ENCODE measurements around the gene MYH14. TPM values are rescaled to one million over a fixed set of nuclear protein-coding genes. Genes with fewer than 3 reads are reported as not detected.
A peak's percentile ranks its signal among the peaks of the same experiment; 100 is the strongest.

MYH14 gene
- total and polyA plus RNA-seq, 9 of the 15 experiments (the other 6 are each of a cell fraction or from before 2014, with no cell fraction given) = 0.04 to 0.86 (median 0.19) TPM; not detected in 2

DNA sequence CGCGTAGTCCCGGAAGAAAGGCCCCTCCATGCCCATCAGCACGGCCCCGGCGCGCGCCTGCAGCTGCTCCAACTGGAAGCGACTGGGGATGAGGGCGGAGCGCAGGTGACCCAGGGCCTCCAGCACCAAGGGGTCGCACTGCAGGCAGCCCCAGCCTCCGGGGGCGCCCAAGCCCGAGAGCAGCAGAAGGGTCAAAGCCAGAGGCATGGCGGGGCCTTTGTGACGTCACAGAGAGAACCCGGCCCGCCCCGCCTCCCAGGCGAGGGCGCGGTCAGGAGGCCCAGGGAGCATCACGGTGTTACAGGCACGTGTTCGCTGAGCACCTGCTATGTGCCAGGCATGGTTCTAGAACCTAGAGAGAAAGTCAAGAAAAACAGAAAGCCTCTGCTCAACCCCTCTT, 40.4 kb upstream of the MYH14 start, which contains the start of gene IZUMO2 (continued):
- TF ChIP-seq, protein P1, sequence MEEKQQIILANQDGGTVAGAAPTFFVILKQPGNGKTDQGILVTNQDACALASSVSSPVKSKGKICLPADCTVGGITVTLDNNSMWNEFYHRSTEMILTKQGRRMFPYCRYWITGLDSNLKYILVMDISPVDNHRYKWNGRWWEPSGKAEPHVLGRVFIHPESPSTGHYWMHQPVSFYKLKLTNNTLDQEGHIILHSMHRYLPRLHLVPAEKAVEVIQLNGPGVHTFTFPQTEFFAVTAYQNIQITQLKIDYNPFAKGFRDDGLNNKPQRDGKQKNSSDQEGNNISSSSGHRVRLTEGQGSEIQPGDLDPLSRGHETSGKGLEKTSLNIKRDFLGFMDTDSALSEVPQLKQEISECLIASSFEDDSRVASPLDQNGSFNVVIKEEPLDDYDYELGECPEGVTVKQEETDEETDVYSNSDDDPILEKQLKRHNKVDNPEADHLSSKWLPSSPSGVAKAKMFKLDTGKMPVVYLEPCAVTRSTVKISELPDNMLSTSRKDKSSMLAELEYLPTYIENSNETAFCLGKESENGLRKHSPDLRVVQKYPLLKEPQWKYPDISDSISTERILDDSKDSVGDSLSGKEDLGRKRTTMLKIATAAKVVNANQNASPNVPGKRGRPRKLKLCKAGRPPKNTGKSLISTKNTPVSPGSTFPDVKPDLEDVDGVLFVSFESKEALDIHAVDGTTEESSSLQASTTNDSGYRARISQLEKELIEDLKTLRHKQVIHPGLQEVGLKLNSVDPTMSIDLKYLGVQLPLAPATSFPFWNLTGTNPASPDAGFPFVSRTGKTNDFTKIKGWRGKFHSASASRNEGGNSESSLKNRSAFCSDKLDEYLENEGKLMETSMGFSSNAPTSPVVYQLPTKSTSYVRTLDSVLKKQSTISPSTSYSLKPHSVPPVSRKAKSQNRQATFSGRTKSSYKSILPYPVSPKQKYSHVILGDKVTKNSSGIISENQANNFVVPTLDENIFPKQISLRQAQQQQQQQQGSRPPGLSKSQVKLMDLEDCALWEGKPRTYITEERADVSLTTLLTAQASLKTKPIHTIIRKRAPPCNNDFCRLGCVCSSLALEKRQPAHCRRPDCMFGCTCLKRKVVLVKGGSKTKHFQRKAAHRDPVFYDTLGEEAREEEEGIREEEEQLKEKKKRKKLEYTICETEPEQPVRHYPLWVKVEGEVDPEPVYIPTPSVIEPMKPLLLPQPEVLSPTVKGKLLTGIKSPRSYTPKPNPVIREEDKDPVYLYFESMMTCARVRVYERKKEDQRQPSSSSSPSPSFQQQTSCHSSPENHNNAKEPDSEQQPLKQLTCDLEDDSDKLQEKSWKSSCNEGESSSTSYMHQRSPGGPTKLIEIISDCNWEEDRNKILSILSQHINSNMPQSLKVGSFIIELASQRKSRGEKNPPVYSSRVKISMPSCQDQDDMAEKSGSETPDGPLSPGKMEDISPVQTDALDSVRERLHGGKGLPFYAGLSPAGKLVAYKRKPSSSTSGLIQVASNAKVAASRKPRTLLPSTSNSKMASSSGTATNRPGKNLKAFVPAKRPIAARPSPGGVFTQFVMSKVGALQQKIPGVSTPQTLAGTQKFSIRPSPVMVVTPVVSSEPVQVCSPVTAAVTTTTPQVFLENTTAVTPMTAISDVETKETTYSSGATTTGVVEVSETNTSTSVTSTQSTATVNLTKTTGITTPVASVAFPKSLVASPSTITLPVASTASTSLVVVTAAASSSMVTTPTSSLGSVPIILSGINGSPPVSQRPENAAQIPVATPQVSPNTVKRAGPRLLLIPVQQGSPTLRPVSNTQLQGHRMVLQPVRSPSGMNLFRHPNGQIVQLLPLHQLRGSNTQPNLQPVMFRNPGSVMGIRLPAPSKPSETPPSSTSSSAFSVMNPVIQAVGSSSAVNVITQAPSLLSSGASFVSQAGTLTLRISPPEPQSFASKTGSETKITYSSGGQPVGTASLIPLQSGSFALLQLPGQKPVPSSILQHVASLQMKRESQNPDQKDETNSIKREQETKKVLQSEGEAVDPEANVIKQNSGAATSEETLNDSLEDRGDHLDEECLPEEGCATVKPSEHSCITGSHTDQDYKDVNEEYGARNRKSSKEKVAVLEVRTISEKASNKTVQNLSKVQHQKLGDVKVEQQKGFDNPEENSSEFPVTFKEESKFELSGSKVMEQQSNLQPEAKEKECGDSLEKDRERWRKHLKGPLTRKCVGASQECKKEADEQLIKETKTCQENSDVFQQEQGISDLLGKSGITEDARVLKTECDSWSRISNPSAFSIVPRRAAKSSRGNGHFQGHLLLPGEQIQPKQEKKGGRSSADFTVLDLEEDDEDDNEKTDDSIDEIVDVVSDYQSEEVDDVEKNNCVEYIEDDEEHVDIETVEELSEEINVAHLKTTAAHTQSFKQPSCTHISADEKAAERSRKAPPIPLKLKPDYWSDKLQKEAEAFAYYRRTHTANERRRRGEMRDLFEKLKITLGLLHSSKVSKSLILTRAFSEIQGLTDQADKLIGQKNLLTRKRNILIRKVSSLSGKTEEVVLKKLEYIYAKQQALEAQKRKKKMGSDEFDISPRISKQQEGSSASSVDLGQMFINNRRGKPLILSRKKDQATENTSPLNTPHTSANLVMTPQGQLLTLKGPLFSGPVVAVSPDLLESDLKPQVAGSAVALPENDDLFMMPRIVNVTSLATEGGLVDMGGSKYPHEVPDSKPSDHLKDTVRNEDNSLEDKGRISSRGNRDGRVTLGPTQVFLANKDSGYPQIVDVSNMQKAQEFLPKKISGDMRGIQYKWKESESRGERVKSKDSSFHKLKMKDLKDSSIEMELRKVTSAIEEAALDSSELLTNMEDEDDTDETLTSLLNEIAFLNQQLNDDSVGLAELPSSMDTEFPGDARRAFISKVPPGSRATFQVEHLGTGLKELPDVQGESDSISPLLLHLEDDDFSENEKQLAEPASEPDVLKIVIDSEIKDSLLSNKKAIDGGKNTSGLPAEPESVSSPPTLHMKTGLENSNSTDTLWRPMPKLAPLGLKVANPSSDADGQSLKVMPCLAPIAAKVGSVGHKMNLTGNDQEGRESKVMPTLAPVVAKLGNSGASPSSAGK (IDR thresholded peaks at IDR 0.05) = peak; percentile 62
- TF ChIP-seq CREM (IDR thresholded peaks at IDR 0.05; ENCODE audit: low read depth) = peak; percentile 41; the same call in 1 of the 2 replicates

Measured in K562 (cell line).